Measurements from ENCODE around the gene APLNR.

GRCh38 chr11:57276971-57277675 lies 40.1 kb upstream of the APLNR start:
- TF ChIP-seq, protein P1, sequence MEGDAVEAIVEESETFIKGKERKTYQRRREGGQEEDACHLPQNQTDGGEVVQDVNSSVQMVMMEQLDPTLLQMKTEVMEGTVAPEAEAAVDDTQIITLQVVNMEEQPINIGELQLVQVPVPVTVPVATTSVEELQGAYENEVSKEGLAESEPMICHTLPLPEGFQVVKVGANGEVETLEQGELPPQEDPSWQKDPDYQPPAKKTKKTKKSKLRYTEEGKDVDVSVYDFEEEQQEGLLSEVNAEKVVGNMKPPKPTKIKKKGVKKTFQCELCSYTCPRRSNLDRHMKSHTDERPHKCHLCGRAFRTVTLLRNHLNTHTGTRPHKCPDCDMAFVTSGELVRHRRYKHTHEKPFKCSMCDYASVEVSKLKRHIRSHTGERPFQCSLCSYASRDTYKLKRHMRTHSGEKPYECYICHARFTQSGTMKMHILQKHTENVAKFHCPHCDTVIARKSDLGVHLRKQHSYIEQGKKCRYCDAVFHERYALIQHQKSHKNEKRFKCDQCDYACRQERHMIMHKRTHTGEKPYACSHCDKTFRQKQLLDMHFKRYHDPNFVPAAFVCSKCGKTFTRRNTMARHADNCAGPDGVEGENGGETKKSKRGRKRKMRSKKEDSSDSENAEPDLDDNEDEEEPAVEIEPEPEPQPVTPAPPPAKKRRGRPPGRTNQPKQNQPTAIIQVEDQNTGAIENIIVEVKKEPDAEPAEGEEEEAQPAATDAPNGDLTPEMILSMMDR (IDR thresholded peaks at IDR 0.05): no peak
- no peak for TF ChIP-seq YY1 (IDR thresholded peaks at IDR 0.05; ENCODE audit: low read depth)
- no peak for TF ChIP-seq TCF12 (IDR thresholded peaks at IDR 0.05)
- TF ChIP-seq FOSL2 (IDR thresholded peaks at IDR 0.05; ENCODE audit: borderline replicate concordance, low read depth): no peak
- TF ChIP-seq, protein P2, sequence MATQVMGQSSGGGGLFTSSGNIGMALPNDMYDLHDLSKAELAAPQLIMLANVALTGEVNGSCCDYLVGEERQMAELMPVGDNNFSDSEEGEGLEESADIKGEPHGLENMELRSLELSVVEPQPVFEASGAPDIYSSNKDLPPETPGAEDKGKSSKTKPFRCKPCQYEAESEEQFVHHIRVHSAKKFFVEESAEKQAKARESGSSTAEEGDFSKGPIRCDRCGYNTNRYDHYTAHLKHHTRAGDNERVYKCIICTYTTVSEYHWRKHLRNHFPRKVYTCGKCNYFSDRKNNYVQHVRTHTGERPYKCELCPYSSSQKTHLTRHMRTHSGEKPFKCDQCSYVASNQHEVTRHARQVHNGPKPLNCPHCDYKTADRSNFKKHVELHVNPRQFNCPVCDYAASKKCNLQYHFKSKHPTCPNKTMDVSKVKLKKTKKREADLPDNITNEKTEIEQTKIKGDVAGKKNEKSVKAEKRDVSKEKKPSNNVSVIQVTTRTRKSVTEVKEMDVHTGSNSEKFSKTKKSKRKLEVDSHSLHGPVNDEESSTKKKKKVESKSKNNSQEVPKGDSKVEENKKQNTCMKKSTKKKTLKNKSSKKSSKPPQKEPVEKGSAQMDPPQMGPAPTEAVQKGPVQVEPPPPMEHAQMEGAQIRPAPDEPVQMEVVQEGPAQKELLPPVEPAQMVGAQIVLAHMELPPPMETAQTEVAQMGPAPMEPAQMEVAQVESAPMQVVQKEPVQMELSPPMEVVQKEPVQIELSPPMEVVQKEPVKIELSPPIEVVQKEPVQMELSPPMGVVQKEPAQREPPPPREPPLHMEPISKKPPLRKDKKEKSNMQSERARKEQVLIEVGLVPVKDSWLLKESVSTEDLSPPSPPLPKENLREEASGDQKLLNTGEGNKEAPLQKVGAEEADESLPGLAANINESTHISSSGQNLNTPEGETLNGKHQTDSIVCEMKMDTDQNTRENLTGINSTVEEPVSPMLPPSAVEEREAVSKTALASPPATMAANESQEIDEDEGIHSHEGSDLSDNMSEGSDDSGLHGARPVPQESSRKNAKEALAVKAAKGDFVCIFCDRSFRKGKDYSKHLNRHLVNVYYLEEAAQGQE (IDR thresholded peaks at IDR 0.05; ENCODE audit: low read depth, low read length): no peak
- TF ChIP-seq POLR2AphosphoS5 (IDR thresholded peaks at IDR 0.05; ENCODE audit: low read depth, low read length): no peak
